T-helper 2 cell (primary cell): ENCODE measurements around the gene RRBP1.

Experiments used
- DNase-seq, 5 experiments: peaks; one replicate each; pipeline versions ENCODE4 v3.0.0 to v3.0.0-alpha.2; 2012 to 2022

The RRBP1 gene

DNA sequence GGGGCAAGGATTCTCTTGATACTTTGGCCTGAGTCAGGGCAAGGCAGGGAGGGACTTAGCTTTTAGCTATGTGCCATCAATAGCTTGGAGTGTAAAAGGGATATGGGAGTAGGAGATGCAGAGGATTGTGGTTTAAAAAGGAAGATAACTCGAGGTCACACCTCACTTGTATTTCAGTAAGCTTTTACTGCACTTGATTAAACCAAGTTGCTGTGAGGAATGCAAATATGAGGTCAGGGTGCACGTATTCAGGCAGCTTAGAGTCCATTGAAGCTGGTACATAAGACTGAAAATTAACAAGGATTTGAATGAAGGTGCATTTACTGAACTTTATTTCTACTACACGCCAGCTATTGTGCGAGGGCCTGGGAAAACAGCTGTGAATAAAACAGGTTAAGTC lies 80.1 kb downstream of the RRBP1 start:
- no peak for DNase-seq

DNA sequence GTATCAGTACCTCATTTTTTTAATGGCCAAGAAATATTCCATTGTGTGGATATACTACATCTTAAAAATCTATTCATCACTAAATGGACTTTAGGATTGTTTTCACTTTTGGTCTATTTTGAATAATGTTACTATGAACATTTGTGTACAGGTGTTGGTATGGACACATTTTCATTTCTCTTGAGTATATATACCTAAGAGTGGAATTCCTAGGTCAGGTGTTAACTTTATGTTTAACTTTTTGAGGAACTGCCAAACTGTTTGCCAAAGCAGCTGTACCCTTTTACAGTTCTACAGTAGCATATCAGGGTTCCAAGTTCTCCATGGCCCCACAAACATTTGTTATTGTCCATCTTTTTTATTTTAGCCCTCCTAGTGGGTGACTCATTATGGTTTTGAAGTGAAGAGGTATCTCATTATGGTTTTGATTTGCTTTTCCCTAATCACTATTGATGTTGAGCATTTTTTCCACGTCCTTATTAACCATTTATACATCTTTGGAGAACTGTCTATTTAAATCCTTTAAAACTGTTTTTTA lies 84.0 kb downstream of the RRBP1 start:
- no peak for DNase-seq

DNA sequence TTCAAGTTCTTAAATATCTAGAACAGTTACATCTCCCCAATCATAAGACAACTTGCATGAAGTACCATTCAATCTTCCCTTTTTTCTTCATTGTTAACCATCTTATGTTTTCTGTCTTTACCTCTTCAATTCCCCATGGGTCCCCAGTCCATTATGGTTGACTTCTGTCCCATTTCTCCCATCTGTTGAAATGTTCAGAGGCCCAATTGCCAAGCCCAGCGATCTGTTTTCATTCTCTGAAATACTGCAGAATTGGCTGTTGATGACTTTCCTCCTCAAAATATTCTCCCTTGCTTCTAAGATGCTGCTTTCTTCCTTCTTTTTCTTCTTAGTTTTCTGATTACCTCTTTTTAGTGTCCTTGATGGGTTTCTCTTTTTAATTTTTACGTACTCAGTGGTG lies 86.2 kb downstream of the RRBP1 start:
- no peak for DNase-seq

DNA sequence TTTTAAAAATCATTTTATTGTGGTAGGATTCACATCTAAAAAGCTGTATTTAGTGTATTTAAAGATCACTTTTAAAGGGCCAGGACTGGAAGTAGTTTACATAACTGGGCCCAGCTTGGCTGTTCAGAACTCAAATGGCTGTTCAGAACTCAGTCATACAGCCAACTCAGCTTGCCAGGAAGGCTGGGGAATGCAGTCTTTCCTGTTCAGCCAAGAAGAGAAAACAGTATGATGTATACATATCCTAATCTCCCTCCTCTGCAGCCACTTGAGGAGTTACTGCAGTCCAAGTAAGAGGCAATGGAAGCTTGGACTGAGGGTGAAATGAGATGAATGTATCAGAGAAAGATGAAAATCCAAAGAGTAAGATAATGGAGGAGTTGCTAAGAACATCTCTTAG lies 87.6 kb downstream of the RRBP1 start:
- no peak for DNase-seq

DNA sequence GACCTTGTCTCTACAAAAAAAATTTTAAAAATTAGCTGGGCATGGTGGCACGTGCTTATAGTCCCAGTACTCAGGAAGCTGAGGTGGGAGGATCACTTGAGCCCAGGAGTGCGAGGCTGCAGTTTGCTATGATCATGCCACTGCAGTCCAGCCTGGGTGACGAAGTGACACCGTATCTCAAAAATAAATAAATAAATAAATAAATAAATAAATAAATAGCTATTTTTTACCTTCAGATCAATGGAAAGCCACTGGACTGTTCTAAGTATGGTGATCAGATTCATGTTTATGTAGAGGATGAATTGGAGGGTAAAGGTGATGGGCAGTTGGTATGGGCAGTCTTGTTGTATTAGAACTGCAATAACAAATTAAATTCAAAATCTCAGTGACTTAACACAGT lies 88.1 kb downstream of the RRBP1 start:
- no peak for DNase-seq

DNA sequence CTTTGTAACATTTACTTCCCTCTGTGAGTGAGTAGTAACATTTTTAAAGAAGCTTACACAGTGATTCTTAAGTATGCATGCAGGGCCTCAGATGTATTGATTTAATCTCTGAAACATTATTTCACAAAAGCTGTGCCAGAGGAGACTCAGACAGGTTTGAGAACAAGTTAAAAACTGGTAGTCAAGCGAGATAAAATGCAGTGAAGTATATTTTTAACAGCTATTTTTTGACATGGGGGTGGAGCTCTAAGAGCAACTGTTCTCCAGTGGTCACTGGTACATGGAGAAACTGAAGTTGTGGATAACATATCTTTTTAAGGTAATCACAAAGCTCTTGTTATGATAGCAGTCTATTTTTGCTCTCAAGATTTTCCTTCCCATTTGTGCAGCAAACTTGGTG lies 91.8 kb downstream of the RRBP1 start:
- DNase-seq = no peak

DNA sequence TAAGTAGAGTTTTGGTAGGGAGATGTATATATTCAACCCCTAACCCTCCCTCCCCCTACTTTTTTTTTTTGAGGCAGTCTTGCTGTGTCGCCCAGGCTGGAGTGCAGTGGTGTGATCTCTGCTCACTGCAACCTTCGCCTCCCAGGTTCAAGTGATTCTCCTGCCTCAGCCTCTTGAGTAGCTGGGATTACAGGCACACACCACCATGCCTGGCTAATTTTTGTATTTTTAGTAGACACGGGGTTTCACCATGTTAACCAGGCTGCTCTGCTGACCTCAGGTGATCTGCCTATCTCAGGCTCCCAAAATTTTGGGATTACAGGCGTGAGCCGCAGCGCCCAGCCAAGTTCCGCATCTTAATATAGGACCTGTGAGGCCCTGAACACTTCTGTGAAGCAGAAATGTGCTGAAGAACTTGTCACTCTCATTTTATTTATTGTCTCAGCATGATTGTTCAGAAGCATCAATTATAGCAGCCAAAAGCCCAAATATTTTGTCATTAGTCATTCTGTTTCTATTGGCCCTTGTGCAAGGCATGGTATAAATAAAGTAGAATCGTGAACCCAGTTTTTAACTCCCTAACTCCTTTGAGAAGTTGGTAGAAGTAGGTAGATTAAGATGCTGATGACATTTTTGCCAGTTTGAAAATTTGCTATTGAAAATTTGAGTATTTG lies 92.7 kb downstream of the RRBP1 start:
- no peak for DNase-seq

DNA sequence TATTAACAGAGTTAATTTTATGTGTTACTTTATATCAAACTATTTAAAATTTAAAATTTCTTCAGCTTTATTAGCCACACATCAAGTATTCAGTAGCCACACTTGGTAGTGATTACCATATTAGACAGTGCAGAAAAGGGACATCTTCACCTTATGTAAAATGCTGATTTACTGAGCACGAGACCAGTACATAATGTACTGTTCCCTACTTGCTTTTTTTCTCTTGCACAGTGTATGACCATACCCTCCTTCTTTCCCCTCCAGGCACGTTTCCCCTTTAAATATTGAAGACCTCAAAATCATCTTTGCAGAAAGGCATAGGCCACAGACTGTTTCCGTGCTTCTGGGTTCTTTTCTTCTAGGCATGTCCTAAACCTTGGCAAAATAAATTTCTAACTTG lies 94.2 kb downstream of the RRBP1 start:
- DNase-seq = no peak

DNA sequence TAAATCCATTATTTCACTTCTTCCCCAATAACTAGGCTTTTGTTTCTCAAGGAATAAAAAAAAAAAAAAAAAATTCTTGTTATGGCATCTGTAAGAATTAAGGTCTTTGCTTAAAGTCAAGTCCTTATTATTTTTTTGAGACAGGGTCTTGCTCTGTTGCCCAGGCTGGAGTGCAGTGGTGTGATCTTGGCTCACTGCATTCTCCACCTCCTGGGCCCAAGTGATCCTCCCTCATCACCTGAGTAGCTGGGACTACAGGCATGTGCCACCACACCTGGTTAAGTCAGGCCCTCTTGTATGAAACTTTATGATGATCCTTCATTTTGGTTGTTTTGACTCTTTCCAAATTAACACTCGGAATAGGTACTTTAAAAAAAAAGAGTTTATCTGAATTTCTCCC lies 94.9 kb downstream of the RRBP1 start:
- DNase-seq = no peak

DNA sequence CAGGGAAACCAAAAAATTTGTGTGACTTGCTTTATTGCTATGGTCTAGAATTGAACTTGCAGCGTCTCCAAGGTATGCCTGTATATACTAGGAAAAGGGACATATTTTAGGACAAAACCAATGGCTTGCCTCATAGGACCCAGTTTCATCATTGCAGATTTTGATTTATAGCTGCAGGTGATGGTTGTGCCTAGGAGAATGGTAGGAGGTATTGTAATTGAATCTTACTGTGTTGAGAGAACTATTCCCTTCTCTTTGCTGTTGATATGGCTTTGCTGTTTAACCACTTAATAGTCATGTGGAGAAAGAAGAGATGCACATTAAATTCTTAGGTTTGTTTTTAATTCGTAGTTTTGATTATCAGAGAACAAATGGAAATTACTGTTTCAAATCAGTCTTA lies 95.8 kb downstream of the RRBP1 start:
- DNase-seq = no peak

DNA sequence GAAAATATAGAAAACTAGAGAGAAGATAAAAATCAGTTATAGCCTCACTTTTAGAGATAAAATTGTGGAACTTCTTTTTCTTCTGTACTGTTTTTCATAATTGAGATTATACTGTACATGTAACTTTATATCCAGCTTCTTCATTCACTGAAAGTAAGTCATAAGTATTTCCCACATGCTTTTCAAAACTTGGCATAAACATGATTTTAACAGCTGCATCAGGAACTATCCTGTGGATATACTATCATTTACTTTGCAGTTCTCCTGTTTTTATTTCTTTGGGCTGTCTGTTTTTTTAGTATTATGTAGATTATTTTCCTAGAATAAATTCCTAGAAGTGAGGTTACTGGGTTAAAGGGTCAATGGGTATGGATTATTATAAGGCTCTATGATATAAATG lies 97.4 kb downstream of the RRBP1 start:
- DNase-seq = no peak

DNA sequence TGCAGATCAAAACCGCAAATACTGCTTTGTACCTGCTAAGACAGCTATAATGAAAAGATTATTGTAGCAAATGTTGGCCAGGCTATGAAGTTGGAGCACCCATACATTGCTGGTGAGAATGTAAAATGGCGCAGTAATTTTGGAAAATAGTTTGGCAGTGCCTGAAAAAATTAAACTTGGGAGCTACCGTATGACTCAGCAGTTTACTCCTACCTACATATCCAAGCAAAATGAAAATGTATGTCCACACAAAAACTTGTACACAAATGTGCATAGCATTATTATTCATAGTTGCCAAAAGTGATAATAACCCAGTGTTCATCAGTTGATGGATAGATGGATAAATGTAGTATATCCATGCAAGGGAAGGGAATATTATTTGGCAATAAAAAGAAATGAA lies 98.9 kb downstream of the RRBP1 start:
- no peak for DNase-seq

DNA sequence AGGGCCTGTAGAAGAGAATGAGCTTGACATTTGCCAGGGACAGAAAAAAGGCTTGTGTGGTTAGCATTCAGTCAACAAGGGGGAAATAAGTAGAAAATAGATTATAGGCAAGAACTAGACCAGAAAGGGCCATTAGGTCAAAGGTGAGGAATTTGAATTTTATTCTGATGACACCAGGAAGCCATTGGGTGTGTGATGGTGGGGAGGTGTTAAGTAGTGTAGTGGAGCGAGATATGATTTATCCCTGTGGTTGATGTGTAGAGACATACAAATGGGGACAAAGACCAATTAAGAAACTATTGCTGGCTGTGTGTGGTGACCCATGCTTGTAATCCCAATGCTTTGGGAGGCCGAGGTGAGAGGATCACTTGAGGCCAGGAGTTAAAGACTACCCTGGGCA lies 101.1 kb downstream of the RRBP1 start:
- no peak for DNase-seq

DNA sequence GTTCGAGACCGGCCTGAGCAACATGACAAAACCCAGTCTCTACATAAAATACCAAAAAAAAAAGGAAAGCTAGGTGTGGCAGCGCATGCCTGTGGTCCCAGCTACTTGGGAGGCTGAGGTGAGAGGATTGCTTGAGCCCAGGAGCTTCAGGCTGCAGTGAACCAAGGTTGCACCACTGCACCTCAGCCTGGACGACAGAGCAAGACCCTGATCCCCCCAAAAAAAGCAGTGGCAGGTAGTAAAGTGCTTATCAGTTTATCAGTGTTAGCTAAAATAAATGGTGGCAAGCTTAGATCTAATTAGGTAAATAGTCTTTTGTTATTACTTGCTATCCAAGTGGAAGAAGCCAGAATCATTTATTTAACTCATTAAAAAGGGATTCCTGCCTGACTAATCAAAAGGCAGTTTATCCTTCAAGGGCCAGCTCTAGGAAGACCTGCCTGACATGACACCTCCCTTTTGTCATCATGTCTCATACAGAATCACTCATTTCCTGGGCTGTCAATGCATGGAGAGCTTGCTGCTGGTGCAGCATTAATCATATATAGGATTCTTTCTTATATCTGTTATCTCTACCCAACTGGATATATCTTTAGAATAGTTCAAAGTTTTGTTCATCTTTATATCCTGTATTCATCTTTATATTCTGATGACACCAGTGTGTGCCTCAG lies 102.5 kb downstream of the RRBP1 start:
- no peak for DNase-seq

DNA sequence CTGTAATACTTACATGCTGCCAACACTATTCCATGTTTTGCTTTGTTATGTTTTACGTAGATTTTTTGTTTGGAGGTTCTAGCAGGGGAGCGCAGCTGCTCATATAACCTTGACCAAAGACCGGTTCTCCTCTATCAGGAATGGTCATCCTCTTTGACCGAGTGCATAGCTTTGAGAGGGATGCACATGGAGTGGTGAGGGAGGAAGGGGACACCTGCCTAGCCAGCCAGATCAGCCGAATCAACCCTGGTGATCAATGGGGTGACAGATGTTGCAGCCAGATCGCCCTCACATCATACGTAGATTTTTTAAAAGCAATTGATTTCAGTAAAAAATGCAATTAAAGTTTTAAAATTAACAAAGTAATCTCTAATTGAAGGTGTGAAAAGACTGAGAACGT lies 105.8 kb downstream of the RRBP1 start:
- no peak for DNase-seq

DNA sequence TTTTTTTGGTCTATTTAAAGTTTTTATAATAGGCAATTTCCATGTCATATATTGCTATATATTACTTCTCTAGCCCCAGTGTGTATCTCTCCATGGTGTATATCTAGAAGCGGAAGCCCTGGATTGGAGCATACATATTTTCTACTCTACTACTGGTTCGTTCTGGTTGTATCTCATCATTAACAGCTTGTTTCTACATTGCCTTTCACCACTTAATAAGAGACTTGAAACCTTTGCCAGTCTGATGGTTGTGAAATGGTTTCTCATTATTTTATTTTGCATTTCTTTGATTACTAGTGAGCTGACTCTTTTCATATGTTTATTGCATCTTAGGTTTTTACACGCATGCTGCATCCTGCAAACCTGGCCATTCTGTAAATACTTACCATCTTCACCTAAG lies 108.6 kb downstream of the RRBP1 start:
- DNase-seq = no peak

DNA sequence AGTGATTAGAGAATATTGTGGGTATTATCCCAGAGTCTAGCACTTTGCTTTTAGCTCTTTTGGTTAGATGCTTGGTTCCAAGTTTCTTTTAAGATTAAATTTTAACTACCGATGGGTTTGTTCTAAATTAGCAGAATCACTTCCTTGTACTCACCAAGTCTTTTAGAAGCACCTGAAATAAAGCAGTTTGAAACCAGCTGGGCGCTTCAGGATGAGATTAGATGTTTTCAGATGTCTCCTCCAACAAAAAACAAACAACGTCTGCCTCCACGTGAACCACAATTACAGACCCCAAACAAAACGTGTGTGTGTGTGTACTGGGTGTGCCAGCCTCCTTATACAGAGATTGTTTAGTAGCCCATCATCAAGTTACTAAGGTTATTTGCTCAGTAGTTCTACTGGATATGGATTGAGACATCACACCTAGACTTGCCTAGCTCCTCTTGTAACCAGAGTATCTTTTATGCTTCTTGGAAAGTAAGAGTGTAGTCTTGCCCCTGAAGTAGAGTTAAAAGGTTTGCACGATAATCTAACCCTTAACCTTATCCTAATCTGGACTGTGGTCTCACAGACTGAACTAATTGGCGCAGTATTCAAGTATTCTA lies 109.9 kb downstream of the RRBP1 start:
- DNase-seq = no peak

DNA sequence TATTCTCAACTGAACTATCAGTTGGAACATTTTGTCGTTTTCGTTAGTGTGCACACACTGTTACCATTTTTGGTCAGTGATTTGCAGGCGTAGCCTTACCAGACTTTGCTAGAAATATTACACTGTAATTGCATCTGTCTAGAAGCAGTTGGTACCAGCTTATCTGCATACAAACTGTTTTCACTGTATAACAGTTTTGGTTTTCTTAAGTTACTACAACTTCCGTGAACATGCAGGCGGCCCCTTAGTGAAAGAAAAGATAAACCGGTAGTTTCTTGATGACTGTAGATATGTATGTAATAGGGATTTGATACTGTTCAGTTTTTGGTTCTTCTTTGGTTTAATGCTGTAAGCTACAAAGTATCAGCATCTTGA lies 110.9 kb downstream of the RRBP1 start:
- DNase-seq = peak in 1 of 5 experiments; percentile 85

DNA sequence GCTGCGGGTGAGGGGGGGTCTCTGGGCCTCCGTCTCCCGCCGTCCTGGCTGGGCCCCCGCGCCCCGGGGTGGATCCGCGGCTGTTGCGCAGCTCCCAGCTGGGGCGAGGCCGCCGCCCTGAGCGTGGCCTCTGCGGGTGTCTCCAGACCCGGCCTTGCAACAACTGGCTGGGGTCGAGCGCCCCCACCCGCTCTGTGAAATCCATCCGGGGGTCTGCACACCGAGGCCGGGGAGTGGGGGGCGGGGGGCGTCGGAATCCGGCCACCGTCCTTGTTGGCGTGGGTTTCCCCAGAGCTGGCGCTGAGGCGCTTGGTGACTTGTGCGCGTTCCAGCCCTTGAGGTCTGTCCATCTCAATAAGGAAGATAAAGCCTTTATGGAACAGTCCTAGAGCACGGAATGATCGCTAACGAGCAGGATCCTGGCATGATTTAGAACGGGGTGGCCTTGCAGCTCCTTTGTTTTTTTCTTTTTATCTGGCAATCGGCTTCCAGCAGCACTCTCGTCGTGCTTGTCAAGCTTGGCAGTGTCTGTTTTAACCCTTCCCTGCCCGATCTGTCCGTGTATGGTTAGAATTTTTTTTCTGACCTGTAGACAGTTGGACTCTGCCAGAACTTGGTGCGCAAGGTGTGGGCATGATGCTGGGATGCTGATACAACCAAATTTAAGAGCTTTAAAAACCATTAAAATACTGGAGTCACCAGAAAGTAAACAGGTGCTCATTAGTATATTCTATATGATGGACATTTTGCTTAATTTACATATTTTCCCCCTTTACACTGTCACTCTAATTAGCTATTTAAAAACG lies 111.5 kb downstream of the RRBP1 start:
- peak in 2 of 5 experiments; percentile 3 to 54 for DNase-seq

DNA sequence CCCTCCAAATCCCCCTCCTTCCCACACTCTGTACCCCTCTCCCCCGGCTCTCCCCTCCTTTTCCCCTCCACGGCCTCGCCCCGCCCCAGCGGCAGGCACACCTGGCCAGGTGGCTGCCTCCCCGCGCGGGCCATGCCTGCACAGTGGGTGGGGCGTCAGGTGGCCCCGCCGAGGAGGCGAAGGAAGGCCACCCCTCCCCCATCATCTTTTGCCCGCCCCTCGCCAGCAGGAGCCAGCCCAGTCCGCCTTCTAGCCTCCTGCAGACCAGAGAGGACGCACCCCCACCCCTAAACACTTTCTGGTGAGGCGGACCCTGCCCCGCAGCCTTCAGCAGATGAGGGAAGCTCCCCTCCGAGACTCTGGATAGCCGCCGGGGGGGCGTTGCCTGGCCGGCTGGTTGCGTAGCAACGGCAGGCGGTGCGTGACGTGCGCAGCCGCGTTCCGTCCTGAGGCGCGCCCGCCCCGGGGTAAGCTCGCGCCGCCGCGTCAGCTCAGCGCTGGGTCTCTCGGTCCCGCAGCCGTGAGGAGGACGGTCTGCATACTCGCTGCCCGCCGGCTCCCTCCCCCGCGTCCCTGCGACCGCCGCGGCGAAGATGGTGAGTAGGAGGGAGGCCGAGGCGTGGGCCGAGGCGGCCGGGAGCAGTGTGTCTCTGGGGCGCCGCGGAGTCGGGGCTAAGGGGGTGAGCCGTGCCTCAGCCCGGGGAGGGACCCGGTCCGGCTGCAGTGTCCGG lies 112.3 kb downstream of the RRBP1 start, which contains the start of gene DSTN:
TSS of gene DSTN (plus strand) at position 460 of the 731 bp plus-strand sequence. CDS start at position 594, 134 bp downstream.
- DNase-seq = peak; percentile 78 to 92 (median 82)

DNA sequence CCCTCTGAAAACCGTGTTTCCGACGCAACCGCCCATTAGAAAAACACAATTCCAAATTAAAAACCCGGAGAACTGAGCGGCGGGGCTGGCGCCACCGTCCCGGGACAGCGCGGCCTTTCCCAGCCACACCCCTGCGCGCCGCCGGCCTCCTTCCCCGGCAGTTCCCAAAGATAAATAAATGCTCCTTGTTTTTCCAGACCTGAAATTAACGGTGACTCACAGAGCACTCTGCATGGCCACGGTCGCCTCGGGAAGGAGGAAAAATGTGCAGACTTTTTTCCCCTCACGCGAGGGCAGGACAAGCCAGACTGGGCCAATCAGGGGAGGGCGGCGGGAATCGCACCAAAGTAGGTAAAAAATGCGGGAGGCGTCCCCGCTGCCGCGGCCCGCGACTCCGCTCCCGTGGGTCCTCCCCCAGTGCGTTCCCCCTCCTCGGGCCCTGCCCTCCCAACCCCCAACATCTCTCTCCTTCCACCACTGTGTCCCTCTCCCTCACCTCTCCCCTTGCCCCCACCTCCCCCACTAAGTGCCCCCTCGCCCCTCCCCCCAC lies 113.0 kb downstream of the RRBP1 start:
- peak in 1 of 5 experiments; percentile 2 for DNase-seq
